ENCODE results near the gene FHL2. TPM values are rescaled to one million over a fixed set of nuclear protein-coding genes. Genes with fewer than 3 reads are reported as not detected.
A peak's percentile ranks its signal among the peaks of the same experiment; 100 is the strongest.

FHL2 gene
- total RNA-seq, 4 donors from 2014 or later = 41.8 to 75.9 (median 65.3) TPM

DNA sequence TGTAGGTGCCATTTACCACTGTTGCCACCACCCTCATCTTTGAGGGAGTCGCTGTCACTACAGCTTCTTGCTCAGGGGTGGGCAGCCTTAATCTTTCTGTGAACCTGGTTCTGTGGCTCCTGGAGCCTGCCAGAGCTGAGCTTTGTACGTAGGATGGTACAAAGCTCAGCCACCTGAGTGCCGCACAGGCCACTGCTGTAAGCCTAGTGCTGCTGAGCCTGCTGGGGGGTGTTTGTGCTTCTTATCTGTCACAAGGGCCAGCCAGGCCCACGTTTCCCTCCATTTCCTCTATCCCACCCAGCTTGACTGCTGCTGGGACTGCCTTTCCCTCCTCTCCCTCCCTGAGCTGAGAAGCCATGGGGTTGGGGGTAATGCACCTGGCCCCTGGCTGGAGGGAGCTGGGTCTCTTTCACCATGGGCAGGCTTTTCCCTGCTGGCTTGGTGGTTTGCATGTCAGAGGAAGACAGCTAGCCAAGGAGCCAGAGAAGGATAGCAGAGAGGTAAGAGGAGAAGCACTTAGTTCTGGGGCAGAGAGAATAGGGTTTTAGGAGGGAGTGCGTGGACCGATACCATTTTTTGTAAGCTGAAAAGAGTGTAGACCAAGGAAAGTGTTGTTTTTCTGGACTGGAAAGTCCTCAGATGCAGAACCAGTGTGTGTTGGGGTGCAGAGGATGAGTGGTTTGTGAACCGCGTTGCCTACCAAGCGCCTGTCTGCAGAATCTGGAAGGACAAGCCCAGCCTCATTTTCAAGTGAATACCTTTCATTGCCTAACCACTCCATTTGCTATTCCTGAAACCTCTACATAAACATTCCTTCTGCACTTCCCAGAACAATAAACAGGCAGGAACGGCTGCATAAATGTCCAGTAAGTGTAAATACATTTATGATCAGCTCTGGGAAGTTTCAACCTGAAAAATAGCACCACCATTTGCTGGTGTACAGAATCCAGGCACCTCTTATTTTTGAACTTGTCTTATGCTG lies 45.1 kb upstream of the FHL2 start:
- TF ChIP-seq, protein P1, sequence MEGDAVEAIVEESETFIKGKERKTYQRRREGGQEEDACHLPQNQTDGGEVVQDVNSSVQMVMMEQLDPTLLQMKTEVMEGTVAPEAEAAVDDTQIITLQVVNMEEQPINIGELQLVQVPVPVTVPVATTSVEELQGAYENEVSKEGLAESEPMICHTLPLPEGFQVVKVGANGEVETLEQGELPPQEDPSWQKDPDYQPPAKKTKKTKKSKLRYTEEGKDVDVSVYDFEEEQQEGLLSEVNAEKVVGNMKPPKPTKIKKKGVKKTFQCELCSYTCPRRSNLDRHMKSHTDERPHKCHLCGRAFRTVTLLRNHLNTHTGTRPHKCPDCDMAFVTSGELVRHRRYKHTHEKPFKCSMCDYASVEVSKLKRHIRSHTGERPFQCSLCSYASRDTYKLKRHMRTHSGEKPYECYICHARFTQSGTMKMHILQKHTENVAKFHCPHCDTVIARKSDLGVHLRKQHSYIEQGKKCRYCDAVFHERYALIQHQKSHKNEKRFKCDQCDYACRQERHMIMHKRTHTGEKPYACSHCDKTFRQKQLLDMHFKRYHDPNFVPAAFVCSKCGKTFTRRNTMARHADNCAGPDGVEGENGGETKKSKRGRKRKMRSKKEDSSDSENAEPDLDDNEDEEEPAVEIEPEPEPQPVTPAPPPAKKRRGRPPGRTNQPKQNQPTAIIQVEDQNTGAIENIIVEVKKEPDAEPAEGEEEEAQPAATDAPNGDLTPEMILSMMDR (IDR thresholded peaks at IDR 0.05) = no peak
- no peak for TF ChIP-seq POLR2A (IDR thresholded peaks at IDR 0.05)
- Histone ChIP-seq H3K27ac (no peak overlapping the region), H3K4me1 (peaks cover 0 to 2% (median 0%) of the 10 kb centered on the region in 4 donors), H3K4me3 (no peak overlapping the region), H3K9me3 (no peaks in the 10 kb centered on the region), H3K27me3 (no peaks in the 10 kb centered on the region), H3K36me3 (no peaks in the 10 kb centered on the region)
- no peak for DNase-seq

DNA sequence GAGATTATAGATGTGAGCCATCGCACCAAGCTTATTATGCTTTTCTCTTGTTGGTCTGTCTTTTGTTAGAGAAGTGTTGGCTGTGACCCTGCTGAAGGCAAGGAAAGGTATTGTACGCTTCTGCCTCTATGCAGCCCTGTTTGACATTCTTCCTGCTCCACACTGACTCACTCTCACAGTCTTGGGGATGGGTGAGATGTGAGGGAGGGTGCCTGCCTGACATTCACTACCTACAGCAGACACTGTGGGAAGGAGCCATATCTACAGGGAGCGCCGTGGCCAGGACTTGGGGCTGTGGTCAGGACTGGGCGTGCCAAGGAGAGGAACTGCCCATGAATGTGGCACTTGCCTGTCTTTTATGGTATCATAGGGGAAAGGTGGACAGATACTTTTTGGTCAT lies 43.9 kb upstream of the FHL2 start:
- TF ChIP-seq, protein P1 (IDR thresholded peaks at IDR 0.05) = no peak
- no peak for TF ChIP-seq POLR2A (IDR thresholded peaks at IDR 0.05)
- Histone ChIP-seq H3K4me3 (no peak overlapping the region), H3K27me3 (no peaks in the 10 kb centered on the region), H3K9me3 (no peaks in the 10 kb centered on the region), H3K27ac (no peak overlapping the region), H3K36me3 (no peaks in the 10 kb centered on the region), H3K4me1 (peaks cover 0 to 14% (median 0%) of the 10 kb centered on the region in 4 donors)
- no peak for DNase-seq

DNA sequence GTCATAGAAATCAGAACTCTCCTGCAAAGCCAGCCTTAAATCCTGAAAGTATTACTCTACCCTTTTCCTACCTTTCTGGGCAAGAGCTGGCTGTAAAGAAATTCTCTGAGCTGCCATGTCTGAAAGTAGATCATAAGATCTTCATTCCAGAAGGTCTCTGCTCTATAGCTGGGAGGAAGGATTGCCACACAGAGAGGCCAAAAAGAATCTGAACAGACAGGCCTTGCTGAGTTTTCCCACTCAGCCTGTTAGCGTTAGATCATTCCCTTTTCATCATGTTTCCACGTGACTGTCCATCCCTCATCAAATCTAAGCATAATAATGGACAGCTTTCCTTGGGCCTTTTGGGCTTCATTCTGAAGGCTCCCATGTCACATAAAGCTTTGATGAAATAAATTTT lies 43.2 kb upstream of the FHL2 start:
- Histone ChIP-seq H3K27ac (no peak overlapping the region), H3K9me3 (no peaks in the 10 kb centered on the region), H3K4me1 (peaks cover 0 to 16% (median 0%) of the 10 kb centered on the region in 4 donors), H3K36me3 (no peaks in the 10 kb centered on the region), H3K27me3 (no peaks in the 10 kb centered on the region), H3K4me3 (no peak overlapping the region)
- TF ChIP-seq, protein P1 (IDR thresholded peaks at IDR 0.05) = no peak
- no peak for TF ChIP-seq POLR2A (IDR thresholded peaks at IDR 0.05)
- DNase-seq = no peak

GRCh38 chr2:105439141-105439540 lies 40.3 kb upstream of the FHL2 start:
- Histone ChIP-seq H3K36me3 (no peaks in the 10 kb centered on the region), H3K27me3 (no peaks in the 10 kb centered on the region), H3K27ac (peak overlapping the region in 1 of 4 donors; percentile 83), H3K4me1 (peaks cover 0 to 16% (median 0%) of the 10 kb centered on the region in 4 donors), H3K4me3 (no peak overlapping the region), H3K9me3 (no peaks in the 10 kb centered on the region)
- DNase-seq = no peak
- TF ChIP-seq, protein P1 (IDR thresholded peaks at IDR 0.05) = no peak
- TF ChIP-seq POLR2A (IDR thresholded peaks at IDR 0.05) = no peak

- Histone ChIP-seq H3K27ac (peak overlapping the region; percentile 8 to 83 (median 58)), H3K4me3 (peak overlapping the region in 2 of 4 donors; percentile 33 to 48)
Observed at GRCh38 chr2:105438104-105438929, 39.5 kb upstream of the FHL2 start.

More at GRCh38 chr2:105438104-105438929, 39.5 kb upstream of the FHL2 start:
- Histone ChIP-seq H3K27me3 (no peaks in the 10 kb centered on the region), H3K36me3 (no peaks in the 10 kb centered on the region), H3K9me3 (no peaks in the 10 kb centered on the region), H3K4me1 (peaks cover 0 to 19% (median 0%) of the 10 kb centered on the region in 4 donors)
- peak; percentile 72 to 73 for TF ChIP-seq POLR2A (IDR thresholded peaks at IDR 0.05)
- TF ChIP-seq, protein P1 (IDR thresholded peaks at IDR 0.05) = no peak
- peak in 2 of 3 donors; percentile 78 to 81 for DNase-seq

Measured in Peyer's patch (tissue), 4 donors.